ENCODE data around the gene RECK. TPM values are rescaled to one million over a fixed set of nuclear protein-coding genes. Genes with fewer than 3 reads are reported as not detected.

The RECK gene
- total RNA-seq, 1 donor from 2014 or later, result 11.1 TPM

- TF ChIP-seq CTCF (IDR thresholded peaks at IDR 0.05; ENCODE audit: partially characterized antibody, unreplicated experiment), result no peak
- Mint-ChIP-seq H3K27me3 (ENCODE audit: unreplicated experiment) (peaks cover 2% of the 10 kb centered on the region), H3K4me1 (ENCODE audit: low read depth, unreplicated experiment) (peaks cover 6% of the 10 kb centered on the region), H3K27ac (ENCODE audit: unreplicated experiment) (no peak overlapping the region), H3K9me3 (ENCODE audit: unreplicated experiment) (peaks cover 1% of the 10 kb centered on the region), H3K36me3 (ENCODE audit: unreplicated experiment) (no peaks in the 10 kb centered on the region), H3K4me3 (ENCODE audit: unreplicated experiment) (no peak overlapping the region)
- no peak for DNase-seq
These were observed 2.5 kb upstream of the RECK start for GRCh38 chr9:36034234-36034633.

GRCh38 chr9:36035006-36035405 is 1.7 kb upstream of the RECK start:
- no peak for TF ChIP-seq CTCF (IDR thresholded peaks at IDR 0.05; ENCODE audit: partially characterized antibody, unreplicated experiment)
- Mint-ChIP-seq H3K9me3 (ENCODE audit: unreplicated experiment) (peaks cover 1% of the 10 kb centered on the region), H3K27ac (ENCODE audit: unreplicated experiment) (no peak overlapping the region), H3K4me1 (ENCODE audit: low read depth, unreplicated experiment) (peaks cover 9% of the 10 kb centered on the region), H3K27me3 (ENCODE audit: unreplicated experiment) (peaks cover 2% of the 10 kb centered on the region), H3K36me3 (ENCODE audit: unreplicated experiment) (no peaks in the 10 kb centered on the region), H3K4me3 (ENCODE audit: unreplicated experiment) (no peak overlapping the region)
- DNase-seq, result no peak

- Mint-ChIP-seq H3K27me3 (ENCODE audit: unreplicated experiment) (peaks cover 2% of the 10 kb centered on the region), H3K9me3 (ENCODE audit: unreplicated experiment) (peaks cover 1% of the 10 kb centered on the region), H3K4me1 (ENCODE audit: low read depth, unreplicated experiment) (peaks cover 9% of the 10 kb centered on the region), H3K27ac (ENCODE audit: unreplicated experiment) (peak overlapping the region; percentile 90), H3K4me3 (ENCODE audit: unreplicated experiment) (peak overlapping the region; percentile 84), H3K36me3 (ENCODE audit: unreplicated experiment) (no peaks in the 10 kb centered on the region)
- DNase-seq, result no peak
- no peak for TF ChIP-seq CTCF (IDR thresholded peaks at IDR 0.05; ENCODE audit: partially characterized antibody, unreplicated experiment)
These were observed 397 bp upstream of the RECK start for GRCh38 chr9:36036253-36036779.

- Mint-ChIP-seq H3K36me3 (ENCODE audit: unreplicated experiment) (no peaks in the 10 kb centered on the region), H3K4me1 (ENCODE audit: low read depth, unreplicated experiment) (peaks cover 9% of the 10 kb centered on the region), H3K4me3 (ENCODE audit: unreplicated experiment) (peak overlapping the region; percentile 97), H3K27ac (ENCODE audit: unreplicated experiment) (peak overlapping the region; percentile 87), H3K27me3 (ENCODE audit: unreplicated experiment) (peaks cover 2% of the 10 kb centered on the region), H3K9me3 (ENCODE audit: unreplicated experiment) (peaks cover 1% of the 10 kb centered on the region)
- DNase-seq, result no peak
- TF ChIP-seq CTCF (IDR thresholded peaks at IDR 0.05; ENCODE audit: partially characterized antibody, unreplicated experiment), result no peak
These were observed 923 bp downstream of the RECK start for GRCh38 chr9:36037549-36038122.

GRCh38 chr9:36039121-36039520 is 2.4 kb downstream of the RECK start:
- Mint-ChIP-seq H3K4me1 (ENCODE audit: low read depth, unreplicated experiment) (peaks cover 9% of the 10 kb centered on the region), H3K27me3 (ENCODE audit: unreplicated experiment) (peaks cover 2% of the 10 kb centered on the region), H3K36me3 (ENCODE audit: unreplicated experiment) (no peaks in the 10 kb centered on the region), H3K27ac (ENCODE audit: unreplicated experiment) (no peak overlapping the region), H3K4me3 (ENCODE audit: unreplicated experiment) (peak overlapping the region; percentile 21), H3K9me3 (ENCODE audit: unreplicated experiment) (peaks cover 1% of the 10 kb centered on the region)
- no peak for TF ChIP-seq CTCF (IDR thresholded peaks at IDR 0.05; ENCODE audit: partially characterized antibody, unreplicated experiment)
- DNase-seq, result no peak
